ENCODE measurements around the gene SLC25A45.
A peak's percentile ranks its signal among the peaks of the same experiment; 100 is the strongest.

SLC25A45 gene

GRCh38 chr11:65355013-65355775, 27.3 kb downstream of the SLC25A45 start:
- no peak for TF ChIP-seq POLR2AphosphoS5 (IDR thresholded peaks at IDR 0.05; ENCODE audit: low read depth, low read length)
- no peak for TF ChIP-seq POLR2A (IDR thresholded peaks at IDR 0.05; ENCODE audit: low read depth, low read length)
- peak; percentile 92 for TF ChIP-seq SPI1 (IDR thresholded peaks at IDR 0.05; ENCODE audit: low read depth, low read length)
- TF ChIP-seq TAF1 (IDR thresholded peaks at IDR 0.05; ENCODE audit: low read depth, low read length), result no peak
- TF ChIP-seq PAX5 (IDR thresholded peaks at IDR 0.05; ENCODE audit: insufficient read depth, low read length, severe bottlenecking), result no peak
- peak; percentile 71 for DNase-seq (ENCODE audit: insufficient read length, low spot score)
- peak; percentile 74 for FAIRE-seq

GRCh38 chr11:65354265-65355012, 28.0 kb downstream of the SLC25A45 start, which contains the start of gene TIGD3:
Gene TIGD3, plus strand, starts transcription at chr11:65354751. Its CDS starts 1,058 bp downstream, at chr11:65355809.
- DNase-seq (ENCODE audit: insufficient read length, low spot score) (peak; percentile 99), FAIRE-seq (peak; percentile 98)
- TF ChIP-seq SPI1 (IDR thresholded peaks at IDR 0.05; ENCODE audit: low read depth, low read length), result peak; percentile 36; the same call in 1 of the 2 replicates
- TF ChIP-seq POLR2AphosphoS5 (IDR thresholded peaks at IDR 0.05; ENCODE audit: low read depth, low read length), result no peak

DNA sequence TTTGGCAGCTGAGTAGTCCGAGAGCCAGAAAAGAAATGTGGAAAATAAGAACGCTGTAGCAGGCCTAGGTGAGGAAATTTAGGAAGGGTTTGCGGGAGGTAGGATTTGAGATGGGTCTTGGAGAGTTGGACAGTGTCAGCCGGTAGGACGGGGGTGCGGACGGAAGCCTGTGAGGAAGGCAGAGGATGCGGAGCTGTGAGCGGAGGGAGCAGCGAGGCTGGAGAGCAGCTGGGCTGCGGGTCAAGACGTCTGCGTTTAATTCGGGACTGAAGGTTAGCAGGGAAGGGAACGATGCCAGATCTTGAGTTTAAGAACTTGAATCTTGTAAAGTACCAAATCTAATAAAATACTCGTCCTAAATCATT, 28.6 kb downstream of the SLC25A45 start:
- no peak for DNase-seq (ENCODE audit: insufficient read length, low spot score)
- FAIRE-seq, result no peak
- TF ChIP-seq SPI1 (IDR thresholded peaks at IDR 0.05; ENCODE audit: low read depth, low read length) (no peak), POU2F2 (IDR thresholded peaks at IDR 0.05; ENCODE audit: low read depth, low read length) (no peak), TAF1 (IDR thresholded peaks at IDR 0.05; ENCODE audit: low read depth, low read length) (no peak), POLR2AphosphoS5 (IDR thresholded peaks at IDR 0.05; ENCODE audit: low read depth, low read length) (no peak; the same call in 1 of the 2 replicates), PAX5 (IDR thresholded peaks at IDR 0.05; ENCODE audit: insufficient read depth, low read length, severe bottlenecking) (no peak), POLR2A (IDR thresholded peaks at IDR 0.05; ENCODE audit: low read depth, low read length) (no peak)

GRCh38 chr11:65353376-65353775, 29.1 kb downstream of the SLC25A45 start:
- FAIRE-seq, result no peak
- no peak for TF ChIP-seq POLR2A (IDR thresholded peaks at IDR 0.05; ENCODE audit: low read depth, low read length)
- no peak for TF ChIP-seq SPI1 (IDR thresholded peaks at IDR 0.05; ENCODE audit: low read depth, low read length)
- TF ChIP-seq POLR2AphosphoS5 (IDR thresholded peaks at IDR 0.05; ENCODE audit: low read depth, low read length), result no peak
- TF ChIP-seq TAF1 (IDR thresholded peaks at IDR 0.05; ENCODE audit: low read depth, low read length), result no peak
- no peak for TF ChIP-seq PAX5 (IDR thresholded peaks at IDR 0.05; ENCODE audit: insufficient read depth, low read length, severe bottlenecking)
- TF ChIP-seq POU2F2 (IDR thresholded peaks at IDR 0.05; ENCODE audit: low read depth, low read length), result no peak
- DNase-seq (ENCODE audit: insufficient read length, low spot score), result no peak

DNA sequence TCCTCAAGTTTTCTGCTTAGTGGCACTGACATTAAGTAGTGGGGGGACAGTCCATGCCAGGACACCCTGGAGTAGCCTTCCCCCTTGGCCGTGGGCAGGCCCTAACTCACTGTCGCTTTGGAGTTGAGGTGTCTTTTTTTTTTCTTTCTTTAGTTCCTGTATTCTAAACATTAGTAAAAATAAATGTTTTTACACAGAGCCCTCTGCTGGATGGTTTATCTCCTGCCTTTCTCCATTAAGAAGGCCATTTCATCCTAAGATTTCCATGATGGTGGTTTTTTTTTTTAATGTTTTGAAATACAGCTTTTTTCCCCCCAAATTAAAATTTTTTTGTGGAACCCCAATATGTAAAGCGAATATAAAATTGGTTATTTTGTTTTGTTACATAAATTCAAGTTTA, 29.7 kb downstream of the SLC25A45 start:
- DNase-seq (ENCODE audit: insufficient read length, low spot score) (no peak), FAIRE-seq (no peak)
- TF ChIP-seq POLR2A (IDR thresholded peaks at IDR 0.05; ENCODE audit: low read depth, low read length) (no peak), SPI1 (IDR thresholded peaks at IDR 0.05; ENCODE audit: low read depth, low read length) (no peak), PAX5 (IDR thresholded peaks at IDR 0.05; ENCODE audit: insufficient read depth, low read length, severe bottlenecking) (no peak), TAF1 (IDR thresholded peaks at IDR 0.05; ENCODE audit: low read depth, low read length) (no peak)

- no peak for DNase-seq (ENCODE audit: insufficient read length, low spot score)
- FAIRE-seq, result no peak
- TF ChIP-seq POLR2A (IDR thresholded peaks at IDR 0.05; ENCODE audit: low read depth, low read length) (no peak), TAF1 (IDR thresholded peaks at IDR 0.05; ENCODE audit: low read depth, low read length) (no peak), POLR2AphosphoS5 (IDR thresholded peaks at IDR 0.05; ENCODE audit: low read depth, low read length) (no peak), POU2F2 (IDR thresholded peaks at IDR 0.05; ENCODE audit: low read depth, low read length) (no peak), SPI1 (IDR thresholded peaks at IDR 0.05; ENCODE audit: low read depth, low read length) (no peak), PAX5 (IDR thresholded peaks at IDR 0.05; ENCODE audit: insufficient read depth, low read length, severe bottlenecking) (no peak)
These were observed 30.9 kb downstream of the SLC25A45 start for GRCh38 chr11:65351511-65351910.

GRCh38 chr11:65341856-65342255, 40.6 kb downstream of the SLC25A45 start:
- no peak for DNase-seq (ENCODE audit: insufficient read length, low spot score)
- no peak for TF ChIP-seq POLR2A (IDR thresholded peaks at IDR 0.05; ENCODE audit: low read depth, low read length)
- no peak for TF ChIP-seq POLR2AphosphoS5 (IDR thresholded peaks at IDR 0.05; ENCODE audit: low read depth, low read length)
- FAIRE-seq, result no peak

DNA sequence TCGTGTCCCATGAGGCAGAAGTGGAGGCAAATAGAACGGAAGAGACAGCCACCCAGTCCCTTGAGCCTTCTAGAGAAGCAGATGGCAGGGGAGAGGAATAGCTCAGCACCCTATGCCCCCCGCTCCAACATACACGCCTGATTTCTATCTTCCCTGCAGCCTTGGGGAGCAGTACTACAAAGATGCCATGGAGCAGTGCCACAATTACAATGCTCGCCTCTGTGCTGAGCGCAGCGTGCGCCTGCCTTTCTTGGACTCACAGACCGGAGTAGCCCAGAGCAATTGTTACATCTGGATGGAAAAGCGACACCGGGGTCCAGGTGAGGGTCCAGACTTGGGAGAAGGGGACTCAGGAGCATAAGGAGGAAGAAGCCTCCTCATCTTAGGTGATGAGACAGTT, 42.2 kb downstream of the SLC25A45 start:
- DNase-seq (ENCODE audit: insufficient read length, low spot score) (no peak), FAIRE-seq (no peak)
- TF ChIP-seq POLR2AphosphoS5 (IDR thresholded peaks at IDR 0.05; ENCODE audit: low read depth, low read length) (no peak), SPI1 (IDR thresholded peaks at IDR 0.05; ENCODE audit: low read depth, low read length) (no peak), POU2F2 (IDR thresholded peaks at IDR 0.05; ENCODE audit: low read depth, low read length) (no peak), POLR2A (IDR thresholded peaks at IDR 0.05; ENCODE audit: low read depth, low read length) (no peak), PAX5 (IDR thresholded peaks at IDR 0.05; ENCODE audit: insufficient read depth, low read length, severe bottlenecking) (no peak), TAF1 (IDR thresholded peaks at IDR 0.05; ENCODE audit: low read depth, low read length) (no peak)

GRCh38 chr11:65338676-65339075, 43.8 kb downstream of the SLC25A45 start:
- TF ChIP-seq POLR2A (IDR thresholded peaks at IDR 0.05; ENCODE audit: low read depth, low read length) (no peak), TAF1 (IDR thresholded peaks at IDR 0.05; ENCODE audit: low read depth, low read length) (no peak), SPI1 (IDR thresholded peaks at IDR 0.05; ENCODE audit: low read depth, low read length) (no peak), PAX5 (IDR thresholded peaks at IDR 0.05; ENCODE audit: insufficient read depth, low read length, severe bottlenecking) (no peak), POU2F2 (IDR thresholded peaks at IDR 0.05; ENCODE audit: low read depth, low read length) (no peak), POLR2AphosphoS5 (IDR thresholded peaks at IDR 0.05; ENCODE audit: low read depth, low read length) (no peak)
- DNase-seq (ENCODE audit: insufficient read length, low spot score), result no peak
- FAIRE-seq, result no peak
